Ovary (tissue), 10 donors: ENCODE results near the gene PTGIS. TPM values are rescaled to one million over a fixed set of nuclear protein-coding genes. Genes with fewer than 3 reads are reported as not detected.
"Not testable (repeated sequence)": the region's sequence is repeated elsewhere in the genome, so short reads cannot be mapped to it uniquely, and the experiment has no call there.

Experiments
- DNase-seq, 5 donors: peaks; one replicate each; pipeline ENCODE4 v3.0.0-alpha.2; 2019 to 2020
- H3K27ac ChIP-seq, 2 donors: fragments of 200-600 bp; one replicate each; pipeline versions ENCODE4 v1.5.1 to v1.8.0; 2019 to 2022
- H3K27me3 ChIP-seq: fragments of 200-600 bp; one replicate; pipeline ENCODE4 v1.8.0; 2022
- H3K36me3 ChIP-seq: fragments of 200-600 bp; sonication (generic); one replicate; pipeline ENCODE4 v1.5.1; 2019
- H3K4me1 ChIP-seq: one replicate; pipeline ENCODE4 v1.8.1; 2013; ENCODE audit warnings: mild to moderate bottlenecking, moderate library complexity; ENCODE audit not compliant: insufficient read depth
- H3K4me3 ChIP-seq: fragments of 200-600 bp; sonication (generic); one replicate; pipeline ENCODE4 v1.5.1; 2017
- H3K9me3 ChIP-seq, 2 donors: fragments of 200-600 bp in 1 of 2; sonication (generic) in 1 of 2; one replicate each; pipeline versions ENCODE4 v1.5.1 to v1.8.1; 2013 to 2019; ENCODE audit warnings: mild to moderate bottlenecking in 1 of 2, moderate library complexity in 1 of 2
- CTCF ChIP-seq, 3 donors: fragments of 450-650 bp in 2 of 3; fragments of 200-600 bp in 1 of 3; IDR thresholded peaks; one replicate each; pipeline versions ENCODE4 v1.5.1 to v1.8.0; 2016 to 2022; ENCODE audit warnings: antibody characterized with exemption in 3 of 3, mild to moderate bottlenecking in 1 of 3
- EP300 ChIP-seq: sonication (generic); formaldehyde crosslinking; IDR thresholded peaks from one replicate; pipeline ENCODE4 v1.6.1; 2017; ENCODE audit warnings: antibody characterized with exemption
- POLR2A ChIP-seq: fragments of 450-650 bp; IDR thresholded peaks from one replicate; pipeline ENCODE4 v1.6.1; 2017; ENCODE audit warnings: antibody characterized with exemption, mild to moderate bottlenecking, moderate library complexity
- WGBS, 3 donors: extraction: QIAGEN DNeasy Blood & Tissue Kit in 1 of 3; methylation state at CpG; one replicate each; pipeline versions ENCODE4 v1.1.5 to v1.1.7; 2013 to 2017; 5-methylcytosine and 5-hydroxymethylcytosine counted together
- intact Hi-C, 4 donors: fragments of 100-400 bp; cut with DNase I; formaldehyde crosslinking; loops; one replicate each; pipeline versions ENCODE4 v1.11.0 to v1.15.1; 2022 to 2023
- long read RNA-seq, 3 donors: library from polyadenylated mRNA in 2 of 3; unstranded in 2 of 3; transcript quantifications; one replicate each; pipeline ENCODE4 v2.0.0 and lab custom pipeline, GENCODE V29; 2021 to 2026
- polyA plus RNA-seq, 2 donors: library from polyadenylated mRNA; stranded (reverse); fragments of 200-250 nt in 1 of 2; fragments of 350-450 nt in 1 of 2; fragmentation: Illumina TruSeq in 1 of 2; extraction: RNeasy Lipid Tissue Mini Kit (QIAGEN cat#74804) in 1 of 2; gene quantifications; one replicate each; pipeline ENCODE4 v1.2.3, GENCODE V29; 2013 to 2014
- total RNA-seq, 7 donors: library from RNA; depleted of rRNA in 2 of 7; stranded (reverse); fragments of >200 nt in 2 of 7; fragmentation: NEBNext Ultra II Directional in 3 of 7; extraction: Animal tissue kit (Norgen Biotek cat#: 25700) in 3 of 7; gene quantifications; one replicate each; pipeline versions ENCODE4 v1.1.0 to v1.2.4, GENCODE V29; 2016 to 2023
- donor health status: DM: no; HTN: no; CAD: no; lungs with moderate emphysema.
- donor health status: DM: no; HTN: no; CAD: no.
- donor health status: Bipolar disorder and iron deficiency.
- donor health status: DM: yes; HTN: yes; CAD: no.
- donor health status: DM: no; HTN: no; CAD: no.
- donor health status: DM: yes; HTN: yes; CAD: no.

Gene PTGIS
- total RNA-seq (100 to 1,000 TPM in 5 of 7 donors, 10 to 100 TPM in 2; 38.3 to 221 (median 160) TPM), polyA plus RNA-seq (100 to 1,000 TPM in 1 of 2 donors, 10 to 100 TPM in 1; 42.4 to 130 TPM)
- long read RNA-seq, donor 1, full-length matches to known transcripts = 29 of 160 reads
- long read RNA-seq, donor 1, partial matches to known transcripts = 51 of 160 reads
- long read RNA-seq, donor 1, other reads (novel, unspliced or antisense) = 80 of 160 reads
- long read RNA-seq, donor 2, full-length matches to known transcripts = 1 of 1 reads
- long read RNA-seq, donor 2, partial matches to known transcripts = 0 of 1 reads
- long read RNA-seq, donor 2, other reads (novel, unspliced or antisense) = 0 of 1 reads
- long read RNA-seq, donor 3, full-length matches to known transcripts = 6 of 56 reads
- long read RNA-seq, donor 3, partial matches to known transcripts = 35 of 56 reads
- long read RNA-seq, donor 3, other reads (novel, unspliced or antisense) = 15 of 56 reads

DNA sequence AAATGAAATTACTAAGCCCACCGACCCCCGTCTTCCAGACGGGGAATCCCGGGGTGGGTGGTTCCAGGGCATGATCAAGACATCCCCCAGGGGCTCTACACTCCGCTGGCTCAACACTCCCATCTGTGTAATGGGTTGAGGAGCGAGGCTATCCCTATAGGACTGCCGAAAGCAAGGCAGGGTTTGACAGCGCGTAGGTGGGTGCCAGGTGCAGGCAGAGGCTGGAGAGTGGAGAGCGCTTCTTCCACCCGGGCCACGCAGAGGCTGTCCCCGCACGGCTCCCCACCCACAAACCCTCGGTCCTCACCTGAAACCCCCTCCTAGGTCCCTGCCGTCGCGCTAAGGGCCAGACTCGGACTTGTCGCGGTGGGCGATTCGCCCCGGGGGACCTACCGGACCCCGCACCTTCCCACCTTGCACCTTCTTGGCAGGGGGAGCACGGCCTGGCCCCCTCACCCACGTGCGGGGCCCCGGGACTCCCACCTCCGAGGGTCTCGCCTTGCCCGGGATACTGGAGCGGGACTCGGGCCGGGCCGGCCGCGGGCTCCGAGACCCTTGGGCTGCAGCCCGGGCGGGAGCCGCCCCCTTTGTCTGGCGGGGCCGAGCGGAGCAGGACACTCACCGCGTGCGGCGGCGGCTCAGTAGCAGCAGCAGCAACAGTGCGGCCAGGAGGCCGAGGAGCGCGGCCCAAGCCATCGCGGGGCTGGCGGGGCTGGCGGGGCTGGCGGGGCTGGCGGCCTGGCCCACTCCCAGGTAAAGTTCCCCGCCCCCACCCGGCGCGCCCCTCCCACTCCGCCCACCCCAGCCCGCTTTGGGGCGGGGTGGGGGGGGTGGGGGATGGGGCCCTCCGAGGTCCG is at the start of gene PTGIS:
Gene PTGIS (minus strand): TSS at position 717 of the 857 bp plus-strand sequence. CDS start 21 bp downstream, at position 696.
- intact Hi-C loops = no loop called here
- peaks cover 19% of the 10 kb centered on the region for H3K4me1 ChIP-seq
- peak within 1 kb of the TSS; percentile 53 for H3K4me3 ChIP-seq
- H3K36me3 ChIP-seq = no peaks in the 10 kb centered on the region
- TF ChIP-seq EP300 (no peak), CTCF (IDR thresholded peaks at IDR 0.05) (no peak), POLR2A (no peak)
- DNase-seq = peak; percentile 61 to 80 (median 71)
- WGBS, 3 donors = 1 to 4% (median 3%) methylated on average over 50 to 70 of the region's 70 CpGs
- H3K27me3 ChIP-seq = no peaks in the 10 kb centered on the region
- H3K9me3 ChIP-seq = no peaks in the 10 kb centered on the region
- H3K27ac ChIP-seq = peak within 1 kb of the TSS; percentile 88 to 94

DNA sequence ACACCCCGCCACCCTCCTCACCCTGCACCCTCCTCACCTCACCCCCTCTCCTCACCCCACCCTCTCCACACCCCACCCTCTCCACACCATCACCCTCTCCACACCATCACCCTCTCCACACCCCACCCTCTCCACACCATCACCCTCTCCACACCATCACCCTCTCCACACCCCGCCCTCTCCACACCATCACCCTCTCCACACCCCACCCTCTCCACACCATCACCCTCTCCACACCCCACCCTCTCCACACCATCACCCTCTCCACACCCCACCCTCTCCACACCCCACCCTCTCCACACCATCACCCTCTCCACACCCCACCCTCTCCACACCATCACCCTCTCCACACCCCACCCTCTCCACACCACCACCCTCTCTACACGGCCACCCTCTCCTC is 49.5 kb upstream of the PTGIS start:
- DNase-seq = peak in 1 of 5 donors; percentile 62
- H3K36me3 ChIP-seq = not testable (repeated sequence)

GRCh38 chr20:49616154-49617007 is 48.4 kb upstream of the PTGIS start:
- DNase-seq = peak in 2 of 5 donors; percentile 5 to 19
- no peaks in the 10 kb centered on the region for H3K4me1 ChIP-seq
- no peak overlapping the region for H3K4me3 ChIP-seq
- no peaks in the 10 kb centered on the region for H3K36me3 ChIP-seq
- no peaks in the 10 kb centered on the region for H3K27me3 ChIP-seq
- H3K27ac ChIP-seq = no peak overlapping the region
- no peaks in the 10 kb centered on the region for H3K9me3 ChIP-seq
- intact Hi-C loops = loop anchor here in 2 of 4 donors (10.0 kb wide), 2 partner anchors 268 to 318 kb away; partner anchors contain the start of gene RNF114 (in 1 of the 2)
- WGBS, 3 donors = 84 to 94% (median 89%) methylated on average over 11 of the region's 11 CpGs
- TF ChIP-seq EP300 = no peak
- no peak for TF ChIP-seq POLR2A
- no peak for TF ChIP-seq CTCF (IDR thresholded peaks at IDR 0.05)

More for the DNA sequence above, 49.5 kb upstream of the PTGIS start:
- not testable (repeated sequence) for H3K27ac ChIP-seq, H3K27me3 ChIP-seq, H3K4me3 ChIP-seq, H3K9me3 ChIP-seq, H3K4me1 ChIP-seq
- 54 to 84% (median 82%) methylated on average over 2 to 3 of the region's 3 CpGs for WGBS, 3 donors
- intact Hi-C loops = loop anchor here in 2 of 4 donors (10.0 kb wide), 2 partner anchors 267 to 317 kb away; partner anchors contain the start of gene RNF114 (in 1 of the 2)

DNA sequence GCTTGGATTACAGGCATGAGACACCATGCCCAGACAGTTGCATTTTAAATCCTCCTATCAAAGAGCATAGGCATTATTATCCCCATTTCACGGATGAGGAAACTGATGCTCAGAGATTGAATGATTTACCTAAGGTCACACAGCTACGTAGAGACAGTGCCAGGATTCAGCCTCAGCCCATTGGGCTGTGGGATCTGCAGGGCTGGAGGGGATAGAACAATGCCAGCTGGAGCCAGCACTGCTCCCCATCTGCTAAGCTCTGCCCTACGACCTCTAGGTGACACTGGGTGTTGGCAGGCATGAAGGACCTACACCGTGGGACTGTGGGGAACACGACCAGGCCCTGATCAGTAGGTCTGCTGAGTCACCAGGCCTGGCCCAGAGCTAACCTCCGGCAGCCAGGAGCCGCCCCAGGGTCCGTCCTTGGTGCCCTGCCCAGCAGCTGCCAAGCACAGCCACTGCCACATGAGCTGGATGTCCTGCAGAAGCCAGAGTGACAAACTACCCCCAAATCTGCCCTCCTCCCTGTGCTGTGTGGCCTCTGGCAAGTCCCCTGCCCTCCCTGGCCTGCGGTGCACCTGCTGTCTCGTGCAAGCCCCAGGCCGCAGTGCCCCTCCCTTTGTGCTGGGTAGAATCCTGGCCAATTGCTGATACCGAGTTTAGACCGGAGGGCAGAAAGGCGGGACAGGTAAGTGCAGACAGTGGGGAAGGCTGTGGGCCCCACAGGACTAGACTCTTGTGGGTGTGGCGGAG is 47.6 kb upstream of the PTGIS start:
- Histone ChIP-seq H3K36me3 (no peaks in the 10 kb centered on the region), H3K9me3 (no peaks in the 10 kb centered on the region), H3K4me3 (no peak overlapping the region), H3K4me1 (peaks cover 5% of the 10 kb centered on the region), H3K27ac (no peak overlapping the region), H3K27me3 (no peaks in the 10 kb centered on the region)
- TF ChIP-seq POLR2A (no peak), CTCF (IDR thresholded peaks at IDR 0.05) (no peak), EP300 (no peak)
- 84 to 86% (median 84%) methylated on average over 15 of the region's 15 CpGs for WGBS, 3 donors
- DNase-seq = peak in 1 of 5 donors; percentile 34
- intact Hi-C loops = loop anchor here in 2 of 4 donors (10.0 kb wide), 2 partner anchors 269 to 319 kb away; partner anchors contain the start of gene RNF114 (in 1 of the 2)

GRCh38 chr20:49615051-49615400 is 47.1 kb upstream of the PTGIS start:
- not testable (repeated sequence) for H3K4me1 ChIP-seq, H3K4me3 ChIP-seq, DNase-seq, H3K36me3 ChIP-seq, H3K27me3 ChIP-seq, H3K27ac ChIP-seq, H3K9me3 ChIP-seq
- 85 to 90% (median 86%) methylated on average over 8 of the region's 8 CpGs for WGBS, 3 donors
- intact Hi-C loops = loop anchor here in 2 of 4 donors (10.0 kb wide), 2 partner anchors 270 to 320 kb away; partner anchors contain the start of gene RNF114 (in 1 of the 2)
